ENCODE measurements around the gene MGRN1. TPM values are rescaled to one million over a fixed set of nuclear protein-coding genes. Genes with fewer than 3 reads are reported as not detected.

The MGRN1 gene
- total RNA-seq, 1 experiment from 2014 or later = 61.3 TPM

DNA sequence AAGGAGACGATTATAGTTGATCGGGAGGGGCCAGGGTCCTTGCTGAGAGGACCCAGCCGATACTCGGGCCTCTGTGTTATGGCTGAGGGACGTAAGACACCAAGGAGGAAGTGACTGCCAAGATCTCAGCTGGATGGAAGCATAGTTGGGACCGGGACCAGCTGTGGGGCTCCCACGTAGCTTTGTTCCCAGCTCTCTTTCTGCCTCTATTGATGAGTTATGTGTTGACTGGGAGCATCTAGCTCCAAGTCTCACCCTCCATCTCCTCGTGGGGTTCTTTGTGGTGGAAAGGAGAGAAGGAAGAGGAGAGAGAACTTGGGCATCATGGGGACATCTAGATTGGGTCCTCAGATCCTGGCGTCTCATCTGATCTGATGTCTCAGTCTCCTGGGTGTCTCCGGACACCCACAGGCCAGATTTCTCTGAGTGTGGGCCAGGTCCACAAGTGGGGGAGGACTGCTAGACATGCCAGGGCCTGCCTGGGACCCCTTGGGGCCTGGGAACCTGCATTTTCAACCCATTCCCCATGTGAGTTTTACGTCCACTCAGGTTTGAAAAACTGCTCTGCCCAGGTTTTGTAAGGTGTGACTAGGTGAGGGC is 1.0 kb downstream of the MGRN1 start:
- peak overlapping the region; percentile 94 for H3K27ac Mint-ChIP-seq (ENCODE audit: low read depth, unreplicated experiment)
- H3K27me3 Mint-ChIP-seq (ENCODE audit: insufficient read depth, unreplicated experiment) = no peaks in the 10 kb centered on the region
- no peak for DNase-seq (ENCODE audit: unreplicated experiment)
- H3K9me3 Mint-ChIP-seq (ENCODE audit: unreplicated experiment) = no peaks in the 10 kb centered on the region
- TSS peak; percentile 42 for BruUV-seq (replicated peaks)
- TF ChIP-seq, protein P1, sequence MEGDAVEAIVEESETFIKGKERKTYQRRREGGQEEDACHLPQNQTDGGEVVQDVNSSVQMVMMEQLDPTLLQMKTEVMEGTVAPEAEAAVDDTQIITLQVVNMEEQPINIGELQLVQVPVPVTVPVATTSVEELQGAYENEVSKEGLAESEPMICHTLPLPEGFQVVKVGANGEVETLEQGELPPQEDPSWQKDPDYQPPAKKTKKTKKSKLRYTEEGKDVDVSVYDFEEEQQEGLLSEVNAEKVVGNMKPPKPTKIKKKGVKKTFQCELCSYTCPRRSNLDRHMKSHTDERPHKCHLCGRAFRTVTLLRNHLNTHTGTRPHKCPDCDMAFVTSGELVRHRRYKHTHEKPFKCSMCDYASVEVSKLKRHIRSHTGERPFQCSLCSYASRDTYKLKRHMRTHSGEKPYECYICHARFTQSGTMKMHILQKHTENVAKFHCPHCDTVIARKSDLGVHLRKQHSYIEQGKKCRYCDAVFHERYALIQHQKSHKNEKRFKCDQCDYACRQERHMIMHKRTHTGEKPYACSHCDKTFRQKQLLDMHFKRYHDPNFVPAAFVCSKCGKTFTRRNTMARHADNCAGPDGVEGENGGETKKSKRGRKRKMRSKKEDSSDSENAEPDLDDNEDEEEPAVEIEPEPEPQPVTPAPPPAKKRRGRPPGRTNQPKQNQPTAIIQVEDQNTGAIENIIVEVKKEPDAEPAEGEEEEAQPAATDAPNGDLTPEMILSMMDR (IDR thresholded peaks at IDR 0.05; ENCODE audit: unreplicated experiment) = no peak
- ChIA-PET POLR2A (interaction anchor here (0.6 to 5.3 kb wide), 8 partner anchors 9 to 162 kb away, joined by 3 to 51 read pairs (median 3); partner anchors contain the start of gene UBALD1), CTCF (interaction anchor here (0.7 to 3.5 kb wide), 10 partner anchors 11 to 203 kb away, joined by 3 to 25 read pairs (median 6); partner anchors contain the start of gene UBALD1)
- intact Hi-C loops (cut with micrococcal nuclease) = no loop called here
- peaks cover 13% of the 10 kb centered on the region for H3K4me1 Mint-ChIP-seq (ENCODE audit: insufficient read depth, unreplicated experiment)
- H3K36me3 Mint-ChIP-seq (ENCODE audit: insufficient read depth, unreplicated experiment) = peaks cover 39% of the 10 kb centered on the region
- H3K4me3 Mint-ChIP-seq (ENCODE audit: unreplicated experiment) = peak overlapping the region; percentile 99

- H3K27ac Mint-ChIP-seq (ENCODE audit: low read depth, unreplicated experiment) = peak overlapping the region; percentile 94
- no peaks in the 10 kb centered on the region for H3K9me3 Mint-ChIP-seq (ENCODE audit: unreplicated experiment)
- ChIA-PET CTCF (interaction anchor here (0.7 to 3.5 kb wide), 9 partner anchors 11 to 125 kb away, joined by 3 to 25 read pairs (median 4); partner anchors contain the start of gene UBALD1), POLR2A (interaction anchor here (1.2 to 5.3 kb wide), 3 partner anchors 10 to 54 kb away, joined by 3 to 51 read pairs (median 8); partner anchors contain the start of gene UBALD1)
- H3K4me1 Mint-ChIP-seq (ENCODE audit: insufficient read depth, unreplicated experiment) = peaks cover 13% of the 10 kb centered on the region
- peak overlapping the region; percentile 99 for H3K4me3 Mint-ChIP-seq (ENCODE audit: unreplicated experiment)
- TF ChIP-seq, protein P1 (IDR thresholded peaks at IDR 0.05; ENCODE audit: unreplicated experiment) = no peak
- peaks cover 39% of the 10 kb centered on the region for H3K36me3 Mint-ChIP-seq (ENCODE audit: insufficient read depth, unreplicated experiment)
- no peak for DNase-seq (ENCODE audit: unreplicated experiment)
- intact Hi-C loops (cut with micrococcal nuclease) = no loop called here
- no peaks in the 10 kb centered on the region for H3K27me3 Mint-ChIP-seq (ENCODE audit: insufficient read depth, unreplicated experiment)
- no TSS peak for BruUV-seq (replicated peaks)
Observed at GRCh38 chr16:4626396-4626795, 1.8 kb downstream of the MGRN1 start.

DNA sequence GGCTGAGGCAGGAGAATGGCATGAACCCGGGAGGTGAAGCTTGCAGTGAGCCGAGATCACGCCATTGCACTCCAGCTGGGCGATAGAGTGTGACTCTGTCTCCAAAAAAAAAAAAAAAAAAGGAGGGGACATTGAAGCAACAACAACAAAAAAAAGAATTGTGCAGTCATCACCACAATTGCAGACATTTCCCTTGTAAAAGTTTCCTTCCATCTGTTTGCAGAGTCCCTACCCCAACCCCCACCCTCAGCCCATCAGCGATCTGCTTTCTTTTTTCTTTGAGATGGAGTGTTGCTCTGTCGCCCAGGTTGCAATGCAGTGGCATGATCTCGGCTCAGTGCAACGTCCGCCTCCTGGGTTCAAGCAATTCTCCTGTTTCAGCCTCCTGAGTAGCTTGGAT is 3.7 kb downstream of the MGRN1 start:
- no TSS peak for BruUV-seq (replicated peaks)
- ChIA-PET POLR2A (interaction anchor here (1.1 to 5.3 kb wide), 2 partner anchors 9 to 12 kb away, joined by 3 to 51 read pairs; partner anchors contain the start of gene UBALD1), CTCF (interaction anchor here (1.2 kb wide), 1 partner anchor 9 kb away, joined by 4 read pairs; no protein-coding TSS in a partner anchor)
- H3K4me3 Mint-ChIP-seq (ENCODE audit: unreplicated experiment) = no peak overlapping the region
- intact Hi-C loops (cut with micrococcal nuclease) = no loop called here
- no peak overlapping the region for H3K27ac Mint-ChIP-seq (ENCODE audit: low read depth, unreplicated experiment)
- no peak for DNase-seq (ENCODE audit: unreplicated experiment)
- no peaks in the 10 kb centered on the region for H3K27me3 Mint-ChIP-seq (ENCODE audit: insufficient read depth, unreplicated experiment)
- peaks cover 39% of the 10 kb centered on the region for H3K36me3 Mint-ChIP-seq (ENCODE audit: insufficient read depth, unreplicated experiment)
- H3K9me3 Mint-ChIP-seq (ENCODE audit: unreplicated experiment) = no peaks in the 10 kb centered on the region
- peaks cover 13% of the 10 kb centered on the region for H3K4me1 Mint-ChIP-seq (ENCODE audit: insufficient read depth, unreplicated experiment)
- TF ChIP-seq, protein P1 (IDR thresholded peaks at IDR 0.05; ENCODE audit: unreplicated experiment) = no peak

- no peak overlapping the region for H3K27ac Mint-ChIP-seq (ENCODE audit: low read depth, unreplicated experiment)
- POLR2A ChIA-PET = interaction anchor here (1.1 kb wide), 1 partner anchor 15 kb away, joined by 3 read pairs; no protein-coding TSS in a partner anchor
- intact Hi-C loops (cut with micrococcal nuclease) = no loop called here
Observed at GRCh38 chr16:4631444-4631843, 6.8 kb downstream of the MGRN1 start.

More at GRCh38 chr16:4631444-4631843, 6.8 kb downstream of the MGRN1 start:
- CTCF ChIA-PET = interaction anchor here (0.6 kb wide), 1 partner anchor 137 kb away, joined by 3 read pairs; no protein-coding TSS in a partner anchor
- Mint-ChIP-seq H3K9me3 (ENCODE audit: unreplicated experiment) (no peaks in the 10 kb centered on the region), H3K27me3 (ENCODE audit: insufficient read depth, unreplicated experiment) (no peaks in the 10 kb centered on the region), H3K4me1 (ENCODE audit: insufficient read depth, unreplicated experiment) (peaks cover 7% of the 10 kb centered on the region), H3K4me3 (ENCODE audit: unreplicated experiment) (no peak overlapping the region), H3K36me3 (ENCODE audit: insufficient read depth, unreplicated experiment) (peaks cover 43% of the 10 kb centered on the region)
- BruUV-seq (replicated peaks) = no TSS peak
- TF ChIP-seq, protein P1 (IDR thresholded peaks at IDR 0.05; ENCODE audit: unreplicated experiment) = no peak
- no peak for DNase-seq (ENCODE audit: unreplicated experiment)

All from MCF 10A (cell line).